Heart right ventricle (tissue), 16 donors: ENCODE measurements around the gene DDB1. TPM values are rescaled to one million over a fixed set of nuclear protein-coding genes. Genes with fewer than 3 reads are reported as not detected.

Experiments
- ATAC-seq, 8 donors: fragments of 200-7000 bp; cut with Tn5 transposase; one replicate each; pipeline ENCODE4 v1.9.1; 2020; ENCODE audit warnings: mild to moderate bottlenecking in 8 of 8, moderate library complexity in 8 of 8, moderate number of reproducible peaks in 1 of 8
- DNase-seq, 2 donors: peaks; one replicate each; pipeline ENCODE4 v3.0.0-alpha.2; 2020
- H3K27ac ChIP-seq, 10 donors: fragments of 200-600 bp; sonication (generic) in 2 of 10; one replicate each; pipeline versions ENCODE4 v1.5.0 to v1.8.0; 2020 to 2022; ENCODE audit warnings: mild to moderate bottlenecking in 3 of 10
- H3K27me3 ChIP-seq, 7 donors: fragments of 200-600 bp; one replicate each; pipeline ENCODE4 v1.8.0; 2021 to 2022; ENCODE audit warnings: mild to moderate bottlenecking in 2 of 7
- H3K36me3 ChIP-seq, 9 donors: fragments of 200-600 bp; sonication (generic) in 1 of 9; one replicate each; pipeline versions ENCODE4 v1.5.0 to v1.8.0; 2020 to 2022; ENCODE audit warnings: mild to moderate bottlenecking in 2 of 9
- H3K4me1 ChIP-seq, 9 donors: fragments of 200-600 bp; sonication (generic) in 1 of 9; one replicate each; pipeline versions ENCODE4 v1.5.0 to v1.8.0; 2020 to 2022; ENCODE audit warnings: mild to moderate bottlenecking in 4 of 9
- H3K4me3 ChIP-seq, 10 donors: fragments of 200-600 bp; sonication (generic) in 2 of 10; one replicate each; pipeline versions ENCODE4 v1.5.0 to v1.8.0; 2020 to 2022; ENCODE audit warnings: mild to moderate bottlenecking in 7 of 10, moderate library complexity in 2 of 10
- H3K9me3 ChIP-seq, 11 donors: fragments of 200-600 bp in 10 of 11; sonication (generic) in 2 of 11; one replicate each; pipeline versions ENCODE4 v1.5.0 to v1.8.0; 2013 to 2022; ENCODE audit warnings: mild to moderate bottlenecking in 2 of 11, control low read depth in 1 of 11, moderate library complexity in 1 of 11
- CTCF ChIP-seq, 9 donors: fragments of 200-600 bp; sonication (generic) in 2 of 9; IDR thresholded peaks; one replicate each; pipeline versions ENCODE4 v1.5.0 to v1.8.0; 2021 to 2022; ENCODE audit warnings: antibody characterized with exemption in 9 of 9, mild to moderate bottlenecking in 5 of 9, moderate library complexity in 1 of 9
- WGBS, 2 donors: extraction: QIAGEN DNeasy Blood & Tissue Kit; methylation state at CpG; one replicate each; pipeline ENCODE4 v1.1.7; 2013; ENCODE audit warnings: inconsistent platforms in 1 of 2; 5-methylcytosine and 5-hydroxymethylcytosine counted together
- intact Hi-C, 10 donors: fragments of 100-400 bp; cut with DNase I; formaldehyde crosslinking; loops; one replicate each; pipeline versions ENCODE4 v1.11.1 to v1.14.2; 2022
- polyA plus RNA-seq, 2 donors: library from polyadenylated mRNA; stranded (reverse); fragments of 200-250 nt; gene quantifications; one replicate each; pipeline ENCODE4 v1.2.3, GENCODE V29; 2013
- total RNA-seq, 10 donors: library from RNA; stranded (reverse); fragmentation: NEBNext Ultra II Directional in 3 of 10; extraction: Animal tissue kit (Norgen Biotek cat#: 25700) in 3 of 10; gene quantifications; one replicate each; pipeline versions ENCODE4 v1.2.1 to v1.2.4, GENCODE V29; 2021 to 2023
- donor health status: Arrhythmogenic right ventricular cardiomyopathy.
- donor health status: ischemic (EF 13 %, LVEDD 7.1; RV severe dilation, severe dysfunction).
- donor health status: healthy with polysubstance abuse.
- donor health status: DM: no; HTN: yes; CAD: no.
- donor health status: DM: no; HTN: no; CAD: no.
- donor health status: ischemic (EF 25% LVEDD 6.9; RV normal size, moderate dysfunction).
- donor health status: ischemic (EF 25% LVEDD 5.7; RV mildly dilated, moderate dysfunction).
- donor health status: healthy.
- donor health status: DM: yes; HTN: yes; CAD: no.
- donor health status: Ischemic cardiomyopathy.
- donor health status: ischemic (EF 35%, LVEDD 5.7; RV mildly dilated, moderate dysfunction).
- donor health status: nonischemic (EF 11% LVEDD 7.7; RV severe dilation, severe dysfunction).
- donor health status: DM: yes; HTN: yes; CAD: no.
- donor health status: PGD.
- donor health status: ischemic (EF 29% LVEDD 5.4; RV normal size, mild dysfunction).
- donor health status: nonischemic (EF 23%, LVEDD 6.1; RV moderate dilation, normal function).

The DDB1 gene
- total and polyA plus RNA-seq, 12 donors, result 59.0 to 147 (median 129) TPM

- intact Hi-C loops, result no loop called here
- no peaks in the 10 kb centered on the region for H3K4me1 ChIP-seq
- no peaks in the 10 kb centered on the region for H3K27me3 ChIP-seq
- H3K9me3 ChIP-seq, result no peaks in the 10 kb centered on the region
- ATAC-seq (no peak), DNase-seq (no peak)
- no peak overlapping the region for H3K27ac ChIP-seq
- H3K4me3 ChIP-seq, result no peak overlapping the region
- WGBS, 2 donors, result 92% methylated on average over 15 of the region's 15 CpGs
- no peaks in the 10 kb centered on the region for H3K36me3 ChIP-seq
- no peak for TF ChIP-seq CTCF (IDR thresholded peaks at IDR 0.05)
Observed at GRCh38 chr11:61268588-61269250, 64.2 kb downstream of the DDB1 start.

- Histone ChIP-seq H3K4me3 (no peak overlapping the region), H3K27ac (no peak overlapping the region), H3K4me1 (no peaks in the 10 kb centered on the region), H3K36me3 (no peaks in the 10 kb centered on the region), H3K27me3 (no peaks in the 10 kb centered on the region), H3K9me3 (no peaks in the 10 kb centered on the region)
- WGBS, 2 donors, result 56 to 57% methylated on average over 6 of the region's 6 CpGs
- no peak for TF ChIP-seq CTCF (IDR thresholded peaks at IDR 0.05)
- ATAC-seq (no peak), DNase-seq (no peak)
- intact Hi-C loops, result no loop called here
Observed at GRCh38 chr11:61267437-61267841, 65.5 kb downstream of the DDB1 start.

- Histone ChIP-seq H3K27me3 (no peaks in the 10 kb centered on the region), H3K9me3 (no peaks in the 10 kb centered on the region), H3K4me1 (no peaks in the 10 kb centered on the region), H3K27ac (no peak overlapping the region), H3K4me3 (no peak overlapping the region), H3K36me3 (no peaks in the 10 kb centered on the region)
- WGBS, 2 donors, result 84 to 88% methylated on average over 4 of the region's 4 CpGs
- intact Hi-C loops, result no loop called here
- TF ChIP-seq CTCF (IDR thresholded peaks at IDR 0.05), result no peak
- no peak for ATAC-seq
- no peak for DNase-seq
Observed at GRCh38 chr11:61266602-61267001, 66.3 kb downstream of the DDB1 start.

- intact Hi-C loops, result no loop called here
- no peak for ATAC-seq
- Histone ChIP-seq H3K27me3 (no peaks in the 10 kb centered on the region), H3K4me3 (no peak overlapping the region), H3K4me1 (no peaks in the 10 kb centered on the region), H3K9me3 (no peaks in the 10 kb centered on the region), H3K27ac (no peak overlapping the region), H3K36me3 (no peaks in the 10 kb centered on the region)
- 91 to 94% methylated on average over 14 of the region's 14 CpGs for WGBS, 2 donors
- TF ChIP-seq CTCF (IDR thresholded peaks at IDR 0.05), result no peak
- DNase-seq, result no peak
Observed at GRCh38 chr11:61265357-61265756, 67.5 kb downstream of the DDB1 start.
